ENCODE measurements around the gene RGR. TPM values are rescaled to one million over a fixed set of nuclear protein-coding genes. Genes with fewer than 3 reads are reported as not detected.
A peak's percentile ranks its signal among the peaks of the same experiment; 100 is the strongest.

Gene RGR, protein sequence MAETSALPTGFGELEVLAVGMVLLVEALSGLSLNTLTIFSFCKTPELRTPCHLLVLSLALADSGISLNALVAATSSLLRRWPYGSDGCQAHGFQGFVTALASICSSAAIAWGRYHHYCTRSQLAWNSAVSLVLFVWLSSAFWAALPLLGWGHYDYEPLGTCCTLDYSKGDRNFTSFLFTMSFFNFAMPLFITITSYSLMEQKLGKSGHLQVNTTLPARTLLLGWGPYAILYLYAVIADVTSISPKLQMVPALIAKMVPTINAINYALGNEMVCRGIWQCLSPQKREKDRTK
- polyA plus RNA-seq (ENCODE audit: insufficient read length), result not detected
- long read RNA-seq, donor 1, result 0 reads
- long read RNA-seq, donor 2, result 0 reads
- long read RNA-seq, donor 3, result 0 reads
- long read RNA-seq, donor 4, result 0 reads
- long read RNA-seq, donor 5, result 0 reads
- long read RNA-seq, donor 6, result 0 reads
- long read RNA-seq, donor 7, result 0 reads
- long read RNA-seq, donor 8, result 0 reads

DNA sequence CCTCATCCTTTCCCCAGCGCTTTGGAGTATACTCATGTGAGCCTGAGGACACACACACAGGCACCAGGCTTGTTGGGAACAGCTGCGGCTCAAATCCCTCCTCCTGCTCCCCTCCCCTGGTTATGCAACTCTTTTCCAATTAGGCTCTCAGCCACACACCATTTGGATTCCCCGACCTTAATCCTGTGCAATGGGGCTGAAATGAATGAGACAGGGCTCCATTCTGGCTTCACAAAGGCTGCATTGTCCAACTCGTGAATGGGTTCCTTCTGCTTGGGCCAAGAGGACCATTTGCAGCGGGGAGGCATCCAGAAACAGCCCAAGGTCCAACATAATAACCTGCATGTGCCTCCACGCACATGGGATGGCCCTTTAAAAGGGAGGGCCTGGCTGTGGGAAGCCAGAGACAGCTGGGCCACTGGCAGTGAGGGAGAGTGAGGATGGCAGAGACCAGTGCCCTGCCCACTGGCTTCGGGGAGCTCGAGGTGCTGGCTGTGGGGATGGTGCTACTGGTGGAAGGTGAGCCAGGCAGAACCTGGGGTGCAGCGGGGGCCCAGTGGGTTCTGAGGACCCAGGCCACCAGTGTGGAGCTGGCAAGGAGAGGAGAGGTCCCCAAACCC lies at the start of gene RGR:
RGR (plus strand) TSS at position 403 of the 620 bp plus-strand sequence; CDS start at position 441, 38 bp downstream.
- DNase-seq, result no peak

DNA sequence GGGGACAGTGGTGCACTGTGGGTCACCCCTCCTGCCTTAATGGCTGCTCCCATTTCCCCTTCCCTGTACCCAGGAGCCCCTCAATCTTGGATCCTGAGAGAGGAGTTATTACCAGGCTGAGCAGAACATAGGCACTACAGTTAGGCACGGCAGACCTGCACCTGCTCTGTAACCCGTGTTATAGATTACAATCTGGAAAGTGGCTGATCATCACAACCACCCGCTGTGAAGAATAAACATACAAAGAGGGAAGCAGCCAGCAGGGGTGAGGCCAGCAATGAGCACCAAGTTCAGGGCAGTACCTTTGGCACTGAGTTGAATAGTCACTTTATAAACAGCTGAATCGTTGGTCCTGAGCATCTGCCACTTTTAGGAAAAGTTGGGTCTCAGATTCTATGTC lies 48.8 kb upstream of the RGR start:
- no peak for DNase-seq

DNA sequence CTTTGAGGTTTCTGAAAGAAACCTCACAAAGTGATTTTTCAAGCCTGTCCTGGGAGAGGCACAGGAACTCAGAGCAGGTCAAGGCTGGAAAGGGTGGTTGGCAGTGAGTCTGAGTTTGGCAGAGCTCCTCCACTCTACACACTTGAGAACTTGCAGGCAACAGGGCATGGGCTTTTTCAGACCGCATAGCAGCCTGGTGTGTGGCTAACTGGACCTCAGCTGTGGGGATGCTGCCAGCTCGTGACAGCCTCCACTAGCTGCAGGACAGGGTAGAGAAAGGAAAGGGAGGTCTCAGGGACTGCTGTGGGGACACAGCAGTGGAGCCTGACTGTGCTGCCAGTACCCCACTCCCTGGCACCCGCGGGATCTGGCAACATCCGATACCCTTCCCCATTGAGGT lies 47.9 kb upstream of the RGR start:
- DNase-seq, result no peak

DNA sequence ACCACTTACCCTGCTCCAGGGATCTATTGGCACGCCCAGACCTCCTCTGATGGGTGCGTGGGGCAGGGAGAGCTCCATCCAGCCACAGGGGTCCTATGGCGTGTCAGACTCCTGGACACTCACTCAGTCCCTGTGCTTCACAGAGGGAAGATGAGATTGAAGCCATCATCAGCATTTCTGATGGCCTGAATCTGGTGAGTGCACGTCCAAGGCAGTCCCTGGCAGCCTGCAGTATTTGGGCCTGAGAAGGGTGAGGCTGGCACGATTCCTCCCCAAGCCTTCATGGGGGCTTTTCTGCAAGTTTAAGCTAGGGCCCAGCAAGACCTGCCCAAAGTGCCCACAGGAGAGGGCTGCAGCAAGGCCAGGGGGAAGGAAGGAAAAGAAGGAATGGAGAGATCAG lies 47.2 kb upstream of the RGR start:
- DNase-seq, result no peak

DNA sequence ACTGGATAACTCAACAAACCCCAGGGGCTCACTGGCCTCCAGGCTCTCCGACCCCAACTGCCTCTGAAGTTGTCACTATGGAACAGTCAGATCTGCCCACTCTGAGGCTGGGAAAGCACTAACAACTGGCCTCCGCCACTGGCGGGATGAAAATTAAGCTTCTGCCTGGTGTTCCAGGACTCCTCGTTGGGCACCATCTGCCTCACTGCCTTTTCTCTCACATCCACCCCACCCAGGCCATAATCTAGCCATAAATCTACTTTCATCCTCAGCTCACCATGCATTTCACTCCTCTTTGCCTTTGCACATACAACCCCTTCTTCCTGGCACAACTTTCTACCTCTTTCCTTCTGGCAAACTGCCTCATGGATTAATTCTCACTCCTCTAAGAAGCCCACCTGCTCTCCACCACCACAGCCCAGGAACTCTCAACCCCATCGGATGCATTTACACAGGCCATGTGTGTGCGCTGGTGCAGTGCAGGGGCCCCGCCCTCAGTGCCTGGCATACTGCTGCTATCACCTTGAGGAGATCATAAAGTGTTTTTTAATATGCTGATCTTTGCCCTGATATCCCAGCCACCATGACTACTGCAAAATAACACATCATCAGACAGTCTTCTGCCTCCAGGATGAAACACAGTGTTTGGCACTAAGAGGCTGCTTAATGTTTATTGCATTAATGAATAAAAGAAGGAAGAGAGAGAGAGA lies 46.5 kb upstream of the RGR start:
- DNase-seq, result no peak

DNA sequence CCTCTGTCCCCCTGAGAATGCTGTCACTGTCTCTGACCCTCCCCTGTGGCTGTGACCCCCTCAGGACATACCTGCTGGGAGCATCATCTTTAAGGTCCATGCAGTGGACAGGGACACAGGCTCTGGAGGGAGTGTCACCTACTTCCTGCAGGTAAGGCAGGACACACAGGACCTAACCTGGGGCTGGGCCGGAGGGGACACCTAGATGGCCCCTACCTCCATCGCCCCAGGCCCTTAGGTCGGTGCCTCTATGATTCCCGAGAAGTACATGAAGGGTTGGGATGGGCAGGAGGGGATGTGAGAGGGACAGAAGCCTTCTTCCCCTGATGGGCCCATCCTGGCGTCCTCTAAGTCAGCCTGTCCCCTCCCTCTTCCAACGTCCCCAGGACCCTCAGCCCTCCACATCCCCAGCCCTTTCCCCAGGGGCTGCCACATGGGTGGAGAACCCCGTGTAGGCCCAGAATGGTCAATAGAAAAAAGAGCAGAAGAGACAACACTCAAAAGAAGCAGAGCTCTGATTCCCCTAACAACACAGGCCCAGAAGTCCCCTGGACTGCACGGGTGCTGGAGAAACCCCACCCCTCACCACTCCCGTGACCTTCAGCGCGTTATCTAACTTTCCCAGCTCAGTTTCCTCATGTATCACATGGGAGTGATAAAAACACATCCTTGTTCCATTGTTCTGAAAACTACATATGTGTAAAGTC lies 44.2 kb upstream of the RGR start:
- no peak for DNase-seq

DNA sequence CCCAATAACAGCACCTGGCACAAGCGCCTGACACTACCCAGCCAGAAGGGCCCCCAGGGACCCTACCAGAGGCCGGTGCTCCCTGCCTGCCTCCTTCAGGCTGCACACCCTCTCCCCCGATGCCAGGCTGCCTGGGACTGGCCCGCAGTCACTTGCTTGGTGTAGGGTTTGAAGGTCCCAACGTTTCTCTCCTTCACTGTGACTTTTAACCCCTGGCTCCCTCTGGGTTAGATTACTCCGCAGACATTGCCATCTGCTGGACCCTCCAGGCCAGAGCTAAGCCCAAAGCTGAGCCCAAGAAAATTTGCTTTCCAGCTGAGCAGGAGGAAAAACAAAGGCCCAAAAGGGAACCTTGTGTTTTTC lies 43.6 kb upstream of the RGR start:
- DNase-seq, result no peak

DNA sequence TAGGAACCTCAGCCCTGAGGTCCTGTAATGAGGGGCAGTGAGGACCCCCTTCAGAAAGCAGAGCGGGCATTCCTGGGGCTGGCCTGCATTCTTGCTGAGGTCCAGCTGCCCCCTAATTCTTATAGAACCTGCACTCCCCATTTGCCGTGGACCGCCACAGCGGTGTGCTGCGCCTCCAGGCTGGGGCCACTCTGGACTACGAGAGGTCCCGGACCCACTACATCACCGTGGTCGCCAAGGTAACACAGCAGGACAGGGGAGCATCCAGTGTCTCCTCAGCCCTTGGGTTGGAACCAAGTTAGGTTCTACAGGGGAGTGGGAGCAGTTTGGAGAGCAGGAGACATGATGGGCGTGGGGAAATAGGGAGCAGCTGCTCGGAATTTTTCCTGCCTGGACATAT lies 43.2 kb upstream of the RGR start:
- no peak for DNase-seq

DNA sequence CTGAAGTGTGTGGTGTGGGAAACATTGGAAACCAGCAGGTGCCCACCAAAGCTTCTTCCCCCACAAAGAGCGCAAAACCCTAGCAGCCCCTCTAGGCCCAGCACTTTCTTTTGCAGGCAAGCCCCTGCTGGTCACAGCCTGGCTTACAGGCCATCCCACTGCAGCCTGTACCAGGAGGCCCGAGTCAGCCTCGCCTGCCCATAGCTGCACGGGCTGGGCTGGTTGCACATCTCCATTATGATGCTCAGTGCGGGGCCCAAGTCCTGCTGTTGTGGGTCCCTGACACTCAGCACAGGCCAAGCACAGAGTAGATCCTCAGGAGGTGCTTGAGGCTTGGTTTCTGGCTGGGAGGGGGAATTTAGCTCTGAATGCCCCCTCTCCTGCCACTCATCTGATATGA lies 42.5 kb upstream of the RGR start:
- no peak for DNase-seq

DNA sequence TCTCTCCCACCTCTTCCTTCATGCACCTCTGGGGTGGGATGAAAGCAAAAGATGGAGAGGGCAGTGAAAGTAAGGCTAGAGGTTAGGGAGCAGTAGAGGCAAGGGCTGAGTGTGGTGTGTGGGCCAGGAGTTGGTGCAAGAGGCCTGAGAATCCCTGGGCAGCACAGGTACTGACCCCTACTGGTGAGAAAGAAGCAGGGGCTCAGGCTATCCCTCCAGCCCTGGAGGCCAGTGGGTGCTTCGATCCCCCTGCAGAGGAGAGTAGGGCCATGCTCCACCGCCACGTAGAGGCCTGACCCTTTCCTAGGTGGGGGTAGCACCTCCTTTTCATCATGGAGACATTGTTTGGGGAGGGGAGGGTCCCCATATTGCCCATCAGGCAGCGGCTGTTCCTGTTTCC lies 40.7 kb upstream of the RGR start:
- no peak for DNase-seq

DNA sequence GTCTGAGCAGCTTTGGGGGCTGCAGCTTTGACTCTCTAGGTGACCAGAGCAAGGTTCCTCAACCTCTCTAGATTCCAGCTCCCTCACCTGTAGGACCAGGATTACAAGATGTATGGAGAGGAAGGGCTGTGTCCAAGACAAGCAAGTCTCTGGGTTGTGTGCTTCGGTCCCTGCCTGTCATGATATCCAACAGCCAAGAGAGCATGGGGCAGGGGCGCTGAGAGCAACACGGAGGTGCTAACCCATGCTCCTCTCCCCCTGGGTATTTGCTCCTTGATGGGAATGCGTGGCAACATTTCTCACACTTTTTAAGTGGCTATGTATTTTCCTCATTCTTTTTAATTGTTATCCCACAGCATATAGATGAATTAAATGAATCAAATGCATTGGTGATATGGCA lies 40.2 kb upstream of the RGR start:
- DNase-seq, result no peak

DNA sequence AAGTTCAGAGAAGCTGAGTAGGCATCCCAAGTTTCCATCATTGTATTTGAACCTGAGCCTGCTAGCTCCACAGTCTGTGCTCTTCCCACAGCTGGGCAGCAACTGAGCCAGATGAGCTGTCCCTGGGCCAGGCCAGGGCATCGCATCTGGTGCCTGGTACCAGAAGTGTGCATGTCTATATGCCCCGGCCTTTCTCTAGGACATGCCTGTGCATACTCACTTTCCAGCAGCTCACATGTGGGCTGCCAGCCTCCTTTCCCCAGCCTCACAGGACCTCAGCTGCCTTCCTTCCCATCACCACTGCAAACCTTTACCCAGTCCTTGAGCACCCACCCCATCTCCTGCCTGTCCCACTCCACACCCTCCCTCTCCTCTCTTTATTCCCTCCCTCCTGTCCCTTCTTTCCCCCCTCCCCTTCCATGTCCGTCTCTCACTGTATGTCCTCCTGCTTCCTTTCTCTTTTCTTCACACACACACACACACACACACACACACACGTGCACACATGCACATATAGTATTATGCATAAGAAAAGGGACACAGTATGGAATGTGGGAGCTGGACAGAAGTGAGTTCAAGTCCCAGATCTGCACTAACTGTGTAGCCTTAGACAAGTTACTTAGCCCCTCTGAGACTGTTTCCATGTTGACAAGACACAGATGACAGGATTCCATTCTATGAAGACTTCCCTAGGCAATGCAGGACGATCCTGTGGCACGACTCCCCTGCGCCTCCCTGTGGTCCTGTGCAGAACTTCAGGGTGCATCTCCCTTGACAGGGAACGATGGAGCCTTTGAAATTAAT lies 39.6 kb upstream of the RGR start:
- peak; percentile 19 for DNase-seq

DNA sequence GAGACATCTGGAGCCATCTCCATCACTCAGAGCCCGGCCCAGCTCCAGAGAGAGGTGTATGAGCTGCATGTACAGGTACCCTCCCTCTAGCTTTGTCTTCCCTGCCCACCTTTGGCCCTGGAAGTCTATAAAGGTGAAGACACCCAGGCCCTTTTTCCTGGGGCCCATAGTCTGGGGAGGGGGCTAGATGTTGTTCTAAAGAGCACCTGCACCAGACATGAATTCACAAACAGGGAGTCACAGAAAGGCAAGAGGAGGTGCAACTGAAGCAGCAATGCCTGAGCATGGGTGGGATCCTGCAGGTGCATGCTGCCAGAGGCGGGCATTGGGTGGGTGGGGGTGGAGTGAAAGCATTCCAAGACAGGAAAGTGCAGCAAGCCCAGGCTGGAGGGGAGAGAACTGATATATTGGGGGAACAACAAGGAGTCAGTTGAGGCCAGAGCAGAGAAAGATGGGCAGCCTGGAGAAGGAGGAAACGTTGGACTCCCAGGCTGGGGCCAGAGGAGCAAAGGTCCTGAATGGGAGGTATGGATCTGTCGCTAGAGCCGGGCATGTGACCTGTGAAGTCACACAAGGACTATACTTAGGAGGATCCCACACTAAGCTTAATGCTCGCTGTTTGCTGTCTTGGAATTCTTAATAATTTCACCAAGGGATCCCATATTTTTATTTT lies 38.9 kb upstream of the RGR start:
- DNase-seq, result no peak

DNA sequence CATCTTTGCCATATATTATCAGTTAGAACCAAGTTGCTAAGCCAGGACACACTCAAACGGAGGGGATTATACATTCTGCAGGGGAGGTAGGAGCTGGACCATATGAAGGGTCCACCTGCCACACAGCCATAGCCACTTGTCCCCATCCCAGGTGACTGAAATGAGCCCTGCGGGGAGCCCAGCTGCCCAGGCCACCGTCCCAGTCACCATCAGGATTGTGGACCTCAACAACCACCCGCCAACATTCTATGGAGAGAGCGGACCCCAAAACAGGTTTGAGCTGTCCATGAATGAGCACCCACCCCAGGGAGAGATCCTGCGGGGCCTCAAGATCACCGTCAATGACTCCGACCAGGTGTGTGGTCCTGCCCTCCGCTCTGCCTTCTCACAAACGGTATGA lies 36.8 kb upstream of the RGR start:
- DNase-seq, result no peak

DNA sequence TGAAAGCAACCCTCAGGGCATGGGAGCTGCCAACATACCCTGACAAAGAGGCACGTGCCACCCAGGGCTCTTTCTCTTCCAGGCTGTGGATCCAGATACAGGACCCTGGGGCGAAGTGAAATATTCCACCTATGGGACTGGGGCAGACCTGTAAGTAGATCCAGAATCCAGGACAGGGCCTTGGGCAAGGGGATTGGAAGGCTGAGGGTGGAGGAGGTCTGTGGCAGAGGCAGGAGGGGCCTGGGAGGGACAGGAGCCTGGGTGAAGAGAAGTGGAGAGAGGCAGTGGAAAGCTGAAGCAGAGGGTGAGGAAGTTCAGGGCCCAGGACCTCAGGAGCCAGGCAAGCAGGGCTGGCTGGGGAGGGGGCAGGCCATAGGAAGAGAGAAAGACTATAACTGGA lies 33.3 kb upstream of the RGR start:
- no peak for DNase-seq

DNA sequence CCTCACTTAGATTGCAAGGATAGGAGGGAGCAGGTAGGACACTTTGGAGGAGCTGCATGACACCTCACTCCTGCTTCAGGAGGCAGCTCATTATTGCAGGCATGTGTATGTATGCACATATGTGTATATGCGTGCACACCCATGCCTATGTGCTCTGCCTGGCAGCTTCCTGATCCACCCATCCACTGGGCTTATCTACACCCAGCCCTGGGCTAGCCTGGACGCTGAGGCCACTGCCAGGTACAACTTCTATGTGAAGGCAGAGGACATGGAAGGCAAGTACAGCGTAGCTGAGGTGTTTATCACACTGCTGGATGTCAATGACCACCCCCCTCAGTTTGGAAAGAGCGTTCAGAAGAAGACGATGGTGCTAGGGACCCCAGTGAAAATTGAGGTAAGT lies 32.8 kb upstream of the RGR start:
- no peak for DNase-seq

DNA sequence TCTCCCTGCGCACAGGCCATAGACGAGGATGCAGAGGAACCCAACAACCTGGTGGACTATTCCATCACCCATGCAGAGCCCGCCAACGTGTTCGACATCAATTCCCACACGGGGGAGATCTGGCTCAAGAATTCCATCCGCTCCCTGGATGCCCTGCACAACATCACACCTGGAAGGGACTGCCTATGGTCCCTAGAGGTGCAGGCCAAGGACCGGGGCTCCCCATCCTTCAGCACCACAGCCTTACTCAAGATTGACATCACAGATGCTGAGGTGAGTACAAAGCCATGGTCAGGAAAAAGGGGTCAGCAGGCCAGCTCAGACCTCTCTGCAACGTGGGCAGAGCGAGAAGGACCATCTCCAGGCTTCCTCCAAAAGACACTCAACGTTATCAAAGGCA lies 31.8 kb upstream of the RGR start:
- no peak for DNase-seq

DNA sequence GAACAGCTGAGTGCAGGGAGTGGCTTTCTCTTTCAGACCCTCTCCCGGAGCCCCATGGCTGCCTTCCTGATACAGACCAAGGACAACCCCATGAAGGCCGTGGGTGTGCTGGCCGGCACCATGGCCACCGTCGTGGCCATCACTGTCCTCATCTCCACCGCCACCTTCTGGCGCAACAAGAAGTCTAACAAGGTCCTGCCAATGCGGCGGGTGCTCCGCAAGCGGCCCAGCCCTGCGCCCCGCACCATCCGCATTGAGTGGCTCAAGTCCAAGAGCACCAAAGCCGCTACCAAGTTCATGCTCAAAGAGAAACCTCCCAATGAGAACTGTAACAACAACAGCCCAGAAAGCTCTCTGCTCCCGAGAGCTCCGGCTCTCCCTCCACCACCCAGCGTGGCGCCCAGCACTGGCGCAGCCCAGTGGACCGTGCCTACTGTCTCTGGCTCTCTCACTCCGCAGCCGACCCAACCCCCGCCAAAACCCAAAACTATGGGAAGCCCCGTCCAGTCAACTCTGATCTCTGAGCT lies 30.7 kb upstream of the RGR start:
- DNase-seq, result no peak

DNA sequence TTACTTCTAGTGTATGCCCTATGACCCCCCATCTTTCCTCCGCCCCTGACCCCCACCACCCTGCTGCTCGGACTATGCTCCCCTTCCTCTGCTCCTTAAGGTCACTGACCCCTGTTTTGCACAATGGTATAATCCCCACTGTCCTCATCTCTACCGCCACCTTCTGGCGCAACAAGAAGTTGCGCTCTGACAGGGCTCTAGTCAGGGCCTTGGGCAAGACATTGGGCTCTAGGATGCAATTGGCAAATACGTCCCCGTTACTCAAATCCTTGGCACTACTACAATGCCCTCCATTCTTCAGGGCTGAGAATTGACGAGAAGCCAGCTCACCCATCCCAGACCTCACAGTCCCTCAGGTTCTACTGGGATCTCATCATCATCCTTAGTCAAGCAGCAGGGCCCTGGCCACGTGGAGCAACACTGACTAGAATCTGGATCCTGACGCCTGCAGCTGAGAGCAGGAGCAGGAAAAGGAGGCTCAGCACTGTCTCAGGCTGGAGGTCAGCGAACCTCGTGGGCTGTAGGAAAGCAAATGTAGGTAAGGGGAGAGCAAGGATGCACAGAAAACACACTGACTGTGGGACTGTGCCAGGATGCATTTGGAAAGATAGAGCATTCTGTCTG lies 30.1 kb upstream of the RGR start:
- no peak for DNase-seq

DNA sequence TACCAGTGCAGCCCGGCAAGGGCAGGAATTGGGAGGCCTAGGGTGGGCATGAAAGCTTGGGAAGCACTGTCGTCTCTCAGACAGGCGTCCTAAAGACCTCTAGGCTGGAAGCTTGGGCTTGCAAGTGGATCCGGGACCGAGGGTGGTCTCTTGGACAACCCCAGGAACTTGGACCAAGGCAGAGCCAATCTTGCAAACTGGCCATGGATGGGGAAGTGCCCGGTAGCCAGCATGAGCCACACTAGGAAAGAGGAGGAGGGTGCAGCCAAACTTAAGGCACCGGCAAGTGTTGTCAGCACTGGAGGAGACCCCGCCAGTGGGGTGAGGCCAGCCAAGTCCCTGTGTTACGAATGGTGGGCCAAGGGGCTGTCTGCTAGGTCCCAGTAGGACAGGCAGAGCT lies 28.0 kb upstream of the RGR start:
- DNase-seq, result no peak

DNA sequence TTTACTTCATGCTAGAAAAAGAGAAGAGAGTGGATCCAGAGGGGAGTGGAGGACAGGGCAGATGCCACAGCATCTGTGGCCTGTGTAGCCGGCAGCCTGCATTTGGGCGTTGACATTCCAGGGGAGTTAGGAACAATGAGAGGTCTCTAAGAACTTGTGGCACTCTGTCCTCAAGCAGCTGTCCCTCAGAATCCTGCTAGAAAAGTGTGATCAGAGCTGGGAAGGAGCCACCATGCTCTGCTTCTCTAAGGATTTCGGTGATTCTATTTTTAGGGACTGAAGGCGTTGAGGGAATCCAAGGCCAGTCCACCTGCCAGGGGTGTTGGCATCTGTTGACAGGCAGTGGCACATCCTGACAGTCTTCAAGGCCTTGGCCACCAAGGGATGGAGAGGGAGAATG lies 27.1 kb upstream of the RGR start:
- no peak for DNase-seq

All from left kidney (tissue), 8 donors.